Transverse colon (tissue), 4 donors: ENCODE data around the gene SQSTM1. TPM values are rescaled to one million over a fixed set of nuclear protein-coding genes. Genes with fewer than 3 reads are reported as not detected.

ENCODE experiments used
- DNase-seq: peaks from one replicate; pipeline ENCODE4 v3.0.0-alpha.2; 2019
- H3K27ac ChIP-seq, 4 donors: fragments of 200-600 bp; sonication (generic); 2 replicates each; pipeline ENCODE4 v1.5.1; 2016 to 2018; ENCODE audit warnings: inconsistent platforms in 4 of 4
- H3K27me3 ChIP-seq: fragments of 200-600 bp; sonication (generic); 2 replicates; pipeline ENCODE4 v1.5.1; 2017; ENCODE audit warnings: inconsistent platforms
- H3K36me3 ChIP-seq, 4 donors: fragments of 200-600 bp; sonication (generic); 2 replicates each; pipeline ENCODE4 v1.5.1; 2017 to 2019; ENCODE audit warnings: inconsistent platforms in 4 of 4
- H3K4me1 ChIP-seq, 4 donors: fragments of 200-600 bp; sonication (generic); 2 replicates each; pipeline ENCODE4 v1.5.1; 2017 to 2020; ENCODE audit warnings: inconsistent platforms in 4 of 4
- H3K4me3 ChIP-seq, 4 donors: fragments of 200-600 bp; sonication (generic); 1 replicate in 1 of 4; 2 replicates in 3 of 4; pipeline versions ENCODE4 v1.5.1 to v1.6.1; 2017 to 2019; ENCODE audit warnings: inconsistent platforms in 4 of 4
- H3K9me3 ChIP-seq, 2 donors: fragments of 200-600 bp; sonication (generic); 2 replicates each; pipeline ENCODE4 v1.5.1; 2017 to 2019; ENCODE audit warnings: inconsistent platforms in 2 of 2
- EP300 ChIP-seq: sonication (generic); formaldehyde crosslinking; IDR thresholded peaks from one replicate; pipeline ENCODE4 v1.6.1; 2017; ENCODE audit warnings: antibody characterized with exemption, low read depth
- POLR2A ChIP-seq: fragments of 450-650 bp; IDR thresholded peaks from one replicate; pipeline ENCODE4 v1.6.1; 2016; ENCODE audit warnings: antibody characterized with exemption, mild to moderate bottlenecking, moderate library complexity
- POLR2AphosphoS5 ChIP-seq, 3 donors: sonication (generic); formaldehyde crosslinking; IDR thresholded peaks; one replicate each; pipeline ENCODE4 v1.6.1; 2016; ENCODE audit warnings: antibody characterized with exemption in 3 of 3
- WGBS, 2 donors: methylation state at CpG; one replicate each; pipeline ENCODE4 v1.1.5; 2018; ENCODE audit warnings: low coverage in 1 of 2; 5-methylcytosine and 5-hydroxymethylcytosine counted together
- in situ Hi-C, 4 donors: fragments of 200-750 bp; cut with MboI; loops; one replicate each; pipeline versions ENCODE4 v1.15.0 to v1.15.1; 2017; ENCODE audit warnings: low sequenced_read_pairs in 3 of 4, low pct_ligation_motif_present in 1 of 4, low pct_unique_long_range_greater_than_20kb in 1 of 4
- intact Hi-C: fragments of 100-400 bp; cut with DNase I; formaldehyde crosslinking; loops from one replicate; pipeline ENCODE4 v1.15.1; 2023; ENCODE audit warnings: low total_unique reads
- total RNA-seq, 4 donors: library from RNA; depleted of rRNA; stranded (reverse); fragments of >200 nt; gene quantifications; one replicate each; pipeline ENCODE4 v1.1.0, GENCODE V29; 2016
- TF ChIP-seq, protein P1 (sequence below), 5 experiments: fragments of 200-600 bp in 3 of 5; fragments of 450-650 bp in 2 of 5; sonication (generic) in 3 of 5; IDR thresholded peaks; 1 replicate in 2 of 5; 2 replicates in 3 of 5; pipeline ENCODE4 v1.5.1; 2016 to 2017; ENCODE audit warnings: antibody characterized with exemption in 5 of 5, inconsistent platforms in 3 of 5, mild to moderate bottlenecking in 2 of 5, moderate library complexity in 1 of 5

SQSTM1 gene
- total RNA-seq, 4 donors from 2014 or later: 250 to 620 (median 432) TPM

DNA sequence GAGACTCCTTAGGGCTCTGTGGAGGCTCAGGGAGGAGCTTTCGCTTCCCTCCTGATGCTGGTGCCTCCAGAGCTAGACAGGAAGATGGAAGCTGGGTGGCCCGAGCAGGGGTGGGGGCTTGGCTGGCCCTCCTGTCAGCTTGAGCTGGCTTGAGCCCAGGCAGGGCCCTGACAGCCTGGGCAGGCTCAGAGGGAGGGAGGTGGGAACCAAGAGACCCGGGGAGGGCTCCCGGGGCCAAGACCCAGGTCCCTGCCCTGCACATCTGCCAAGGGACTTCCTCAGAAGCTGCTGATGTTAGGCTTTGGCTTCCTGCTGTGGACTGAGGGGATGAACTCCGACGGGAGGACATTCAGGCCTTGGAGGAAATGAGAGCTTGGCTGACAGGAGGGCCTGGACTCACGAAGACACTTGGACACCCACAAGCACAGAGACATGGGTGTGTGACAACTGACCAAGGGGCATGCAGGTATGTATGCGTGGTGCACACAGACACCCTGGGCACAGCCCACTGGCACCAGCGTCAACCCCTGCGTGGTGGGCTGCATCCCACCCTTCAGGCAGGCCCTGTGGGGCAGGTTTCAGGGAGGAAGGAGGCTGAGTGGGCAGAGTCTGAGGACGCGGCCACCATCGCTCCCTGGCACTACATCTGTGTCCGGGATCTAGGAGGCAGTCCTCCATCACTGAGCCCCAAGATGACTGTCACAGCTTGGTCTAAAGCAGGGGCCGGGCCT, 28.7 kb upstream of the SQSTM1 start:
- peaks cover 19 to 42% (median 28%) of the 10 kb centered on the region in 4 donors for H3K4me1 ChIP-seq
- H3K4me3 ChIP-seq: no peak overlapping the region
- intact Hi-C loops (no loop called here), in situ Hi-C loops (no loop called here)
- WGBS, 2 donors: 67% methylated on average over 12 of the region's 15 CpGs; no CpG with 5 or more reads in 1 of the 2 donors
- no peaks in the 10 kb centered on the region for H3K36me3 ChIP-seq
- H3K27me3 ChIP-seq: no peaks in the 10 kb centered on the region
- H3K27ac ChIP-seq: peak overlapping the region; percentile 47 to 59 (median 56)
- TF ChIP-seq EP300: no peak
- no peak for TF ChIP-seq POLR2AphosphoS5 (IDR thresholded peaks at IDR 0.05)
- no peak for TF ChIP-seq POLR2A
- DNase-seq: no peak
- no peaks in the 10 kb centered on the region for H3K9me3 ChIP-seq

DNA sequence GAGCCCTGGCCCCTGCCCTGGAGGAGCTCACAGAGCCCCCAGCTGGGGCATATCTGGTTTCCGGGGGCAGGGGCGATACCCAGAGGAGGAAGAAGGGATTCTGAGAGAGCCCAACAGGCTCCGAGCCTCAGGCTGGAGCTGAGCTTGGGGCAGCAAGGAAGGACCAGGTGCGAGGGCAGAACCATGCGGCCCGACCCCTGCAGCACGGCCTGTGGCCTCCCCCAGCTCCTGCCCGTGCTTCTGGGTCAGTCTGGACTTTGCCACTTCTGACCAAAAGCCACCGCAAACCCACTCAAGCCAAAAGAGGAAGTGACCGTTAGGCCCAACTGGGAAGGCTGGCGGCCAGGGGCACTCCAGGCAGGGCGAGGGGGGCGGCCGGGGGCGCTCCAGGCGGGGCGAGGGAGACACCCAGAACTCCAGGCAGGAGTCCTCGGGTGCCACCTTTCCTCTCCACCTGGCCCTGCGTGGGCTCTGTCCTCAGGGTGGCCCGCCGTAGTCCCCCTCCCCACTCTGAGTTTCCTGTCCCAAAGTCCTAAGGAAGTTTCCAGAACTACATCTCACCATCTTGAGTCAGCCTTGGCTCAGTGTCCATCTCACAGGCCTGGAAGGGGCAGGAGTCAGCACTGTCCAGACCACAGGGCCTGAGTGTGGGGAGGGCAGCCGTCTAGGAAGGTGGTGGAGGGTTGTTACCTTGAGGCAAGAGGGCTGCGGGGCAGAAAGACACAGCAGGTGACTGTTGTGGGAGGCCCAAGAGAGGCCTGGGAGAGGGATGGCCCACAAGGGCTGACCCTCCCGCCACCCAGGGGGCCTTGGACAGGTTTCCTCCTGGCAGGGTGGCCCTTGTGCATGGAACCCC, 27.9 kb upstream of the SQSTM1 start:
- in situ Hi-C loops (no loop called here), intact Hi-C loops (no loop called here)
- Histone ChIP-seq H3K27ac (peak overlapping the region; percentile 47 to 59 (median 56)), H3K36me3 (peaks cover 0 to 4% (median 1%) of the 10 kb centered on the region in 4 donors), H3K9me3 (no peaks in the 10 kb centered on the region), H3K4me1 (peaks cover 19 to 46% (median 29%) of the 10 kb centered on the region in 4 donors), H3K4me3 (no peak overlapping the region), H3K27me3 (no peaks in the 10 kb centered on the region)
- DNase-seq: no peak
- no peak for TF ChIP-seq EP300
- no peak for TF ChIP-seq POLR2A
- TF ChIP-seq, protein P1, sequence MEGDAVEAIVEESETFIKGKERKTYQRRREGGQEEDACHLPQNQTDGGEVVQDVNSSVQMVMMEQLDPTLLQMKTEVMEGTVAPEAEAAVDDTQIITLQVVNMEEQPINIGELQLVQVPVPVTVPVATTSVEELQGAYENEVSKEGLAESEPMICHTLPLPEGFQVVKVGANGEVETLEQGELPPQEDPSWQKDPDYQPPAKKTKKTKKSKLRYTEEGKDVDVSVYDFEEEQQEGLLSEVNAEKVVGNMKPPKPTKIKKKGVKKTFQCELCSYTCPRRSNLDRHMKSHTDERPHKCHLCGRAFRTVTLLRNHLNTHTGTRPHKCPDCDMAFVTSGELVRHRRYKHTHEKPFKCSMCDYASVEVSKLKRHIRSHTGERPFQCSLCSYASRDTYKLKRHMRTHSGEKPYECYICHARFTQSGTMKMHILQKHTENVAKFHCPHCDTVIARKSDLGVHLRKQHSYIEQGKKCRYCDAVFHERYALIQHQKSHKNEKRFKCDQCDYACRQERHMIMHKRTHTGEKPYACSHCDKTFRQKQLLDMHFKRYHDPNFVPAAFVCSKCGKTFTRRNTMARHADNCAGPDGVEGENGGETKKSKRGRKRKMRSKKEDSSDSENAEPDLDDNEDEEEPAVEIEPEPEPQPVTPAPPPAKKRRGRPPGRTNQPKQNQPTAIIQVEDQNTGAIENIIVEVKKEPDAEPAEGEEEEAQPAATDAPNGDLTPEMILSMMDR (IDR thresholded peaks at IDR 0.05): no peak
- TF ChIP-seq POLR2AphosphoS5 (IDR thresholded peaks at IDR 0.05): no peak
- WGBS, 2 donors: 80 to 83% methylated on average over 2 to 23 of the region's 24 CpGs

DNA sequence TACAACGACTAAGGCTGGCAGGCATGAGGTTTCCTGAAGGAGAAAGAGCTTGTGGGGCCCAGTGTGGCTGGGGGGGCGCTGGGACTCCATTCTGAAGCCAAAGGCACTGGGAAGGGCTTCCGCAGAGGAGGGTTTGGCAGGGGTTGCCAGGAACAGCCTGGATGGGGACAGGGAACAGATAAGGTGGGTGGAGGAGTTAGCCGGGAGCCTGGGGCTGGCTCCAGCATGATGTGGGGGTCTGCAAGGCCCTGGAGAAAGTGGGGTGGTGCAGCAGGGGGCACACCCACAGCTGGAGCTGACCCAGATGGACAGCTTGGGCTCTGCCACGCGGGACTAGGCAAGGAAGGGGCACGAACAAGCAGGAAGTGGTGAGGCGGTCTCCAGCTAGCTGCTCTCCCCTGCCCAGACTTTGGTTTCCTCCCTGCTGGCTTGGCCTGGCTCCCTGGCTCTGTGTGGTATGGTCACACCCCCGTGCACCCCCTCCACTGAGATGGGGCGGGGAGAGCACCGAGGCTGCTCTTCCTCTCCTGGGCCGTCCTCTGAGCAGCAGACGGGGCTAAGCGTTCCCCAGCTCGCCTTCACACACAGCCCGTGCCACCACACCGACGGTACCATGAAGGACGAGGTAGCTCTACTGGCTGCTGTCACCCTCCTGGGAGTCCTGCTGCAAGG, 27.1 kb upstream of the SQSTM1 start, which contains the start of gene LTC4S:
Gene LTC4S (plus strand): TSS at position 519 of the 672 bp plus-strand sequence. CDS start 95 bp downstream, at position 614.
- Histone ChIP-seq H3K27me3 (no peaks in the 10 kb centered on the region), H3K4me1 (peaks cover 19 to 46% (median 29%) of the 10 kb centered on the region in 4 donors), H3K36me3 (peaks cover 0 to 12% (median 5%) of the 10 kb centered on the region in 4 donors), H3K27ac (peak within 1 kb of the TSS; percentile 57 to 92 (median 90)), H3K4me3 (peak within 1 kb of the TSS in 1 of 4 donors; percentile 72), H3K9me3 (no peaks in the 10 kb centered on the region)
- intact Hi-C loops: no loop called here
- in situ Hi-C loops: no loop called here
- 55% methylated on average over 17 of the region's 19 CpGs; no CpG with 5 or more reads in 1 of the 2 donors for WGBS, 2 donors
- DNase-seq: peak; percentile 65
- TF ChIP-seq POLR2AphosphoS5 (IDR thresholded peaks at IDR 0.05) (peak in 2 of 3 donors; percentile 3 to 29), EP300 (no peak), POLR2A (no peak)

DNA sequence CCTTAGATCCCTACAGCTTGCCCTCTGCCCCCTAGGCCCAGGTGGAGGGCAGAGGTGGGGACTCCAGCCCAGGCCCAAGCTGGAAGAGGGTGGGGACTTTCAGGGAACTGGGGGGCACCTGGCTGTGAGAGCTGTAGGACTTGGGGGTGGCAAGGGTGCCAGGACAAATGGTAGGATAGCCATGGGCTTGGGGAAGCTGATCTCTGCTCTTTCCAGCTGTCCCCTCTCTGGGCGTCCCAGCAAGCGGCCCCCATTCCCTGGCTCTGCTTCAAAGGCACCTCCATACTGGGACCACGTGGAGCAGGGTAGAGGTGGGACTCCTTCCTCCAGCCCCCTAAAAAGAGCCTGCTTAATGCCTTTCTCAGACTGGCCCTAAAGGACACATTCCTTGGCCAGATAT, 26.5 kb upstream of the SQSTM1 start:
- H3K36me3 ChIP-seq: peaks cover 0 to 17% (median 8%) of the 10 kb centered on the region in 4 donors
- DNase-seq: no peak
- no peaks in the 10 kb centered on the region for H3K27me3 ChIP-seq
- TF ChIP-seq POLR2A (no peak), EP300 (no peak), POLR2AphosphoS5 (IDR thresholded peaks at IDR 0.05) (no peak)
- TF ChIP-seq, protein P1 (IDR thresholded peaks at IDR 0.05): no peak
- intact Hi-C loops: no loop called here
- WGBS, 2 donors: 60 to 73% methylated on average over 1 to 3 of the region's 3 CpGs
- in situ Hi-C loops: no loop called here
- H3K4me1 ChIP-seq: peaks cover 19 to 46% (median 29%) of the 10 kb centered on the region in 4 donors
- H3K27ac ChIP-seq: peak overlapping the region in 3 of 4 donors; percentile 32 to 91 (median 57)
- H3K4me3 ChIP-seq: no peak overlapping the region
- no peaks in the 10 kb centered on the region for H3K9me3 ChIP-seq
